ENCODE results near the gene CRACDL. TPM values are rescaled to one million over a fixed set of nuclear protein-coding genes. Genes with fewer than 3 reads are reported as not detected.

The CRACDL gene
- polyA plus RNA-seq, 1 of the 3 experiments (the other 2 are of a cell fraction) = not detected

DNA sequence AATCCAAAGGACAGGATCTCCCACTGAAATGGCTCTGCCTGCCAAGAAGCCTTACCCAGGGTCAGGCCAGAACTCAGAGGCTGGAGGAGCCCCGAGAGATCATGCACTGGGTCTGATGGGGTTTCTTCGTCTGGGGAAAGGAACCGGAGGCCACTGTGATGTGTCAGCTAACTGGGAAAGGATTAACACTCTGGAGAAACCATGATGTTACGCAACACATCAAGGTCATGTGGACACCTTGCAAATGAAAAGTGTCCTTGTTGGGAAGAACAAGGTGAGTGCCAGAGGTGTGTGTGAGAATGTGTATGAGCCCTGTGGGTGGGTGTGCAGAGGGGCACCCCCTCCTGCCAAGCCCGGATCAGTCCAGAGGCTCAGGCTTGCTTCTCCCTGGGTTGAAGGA is 86.9 kb downstream of the CRACDL start:
- TF ChIP-seq FOXJ3 (CRISPR knock-in tag; IDR thresholded peaks at IDR 0.05) = no peak
- Histone ChIP-seq H4K20me1 (ENCODE audit: insufficient read depth) (no peaks in the 10 kb centered on the region), H3F3A (replicated peaks; ENCODE audit: insufficient read depth) (no peaks in the 10 kb centered on the region), H3K4me2 (no peak overlapping the region), H3K4me3 (ENCODE audit: low read depth in 2 of 2, low read length in 1 of 2) (no peak overlapping the region), H3K4me1 (ENCODE audit: control insufficient read depth in 1 of 2, insufficient read depth in 2 of 2, low read depth in 1 of 2, low read length in 1 of 2) (peaks cover 0 to 5% of the 10 kb centered on the region in 2 experiments; a peak in 1 of 4 replicates), H3K27ac (ENCODE audit: low read depth in 2 of 2, low read length in 1 of 2) (no peak overlapping the region), H3K27me3 (ENCODE audit: insufficient read depth) (no peaks in the 10 kb centered on the region; the same call in 1 of the 2 replicates), H2AFZ (ENCODE audit: low read depth) (no peak overlapping the region), H3K36me3 (replicated peaks in 1 of 2; ENCODE audit: control insufficient read depth in 1 of 2, insufficient read depth in 2 of 2, low read length in 1 of 2) (no peaks in the 10 kb centered on the region), H3K9me3 (no peaks in the 10 kb centered on the region), H3K9ac (no peak overlapping the region), H3K79me2 (ENCODE audit: insufficient read depth) (no peaks in the 10 kb centered on the region), H3K9me2 (no peaks in the 10 kb centered on the region)
- no peak for DNase-seq
- ChIA-PET POLR2A (no interaction called here), CTCF (interaction anchor here (1.0 kb wide), 1 partner anchor 121 kb away, joined by 3 read pairs; no protein-coding TSS in a partner anchor)
- 41% methylated on average over 5 of the region's 5 CpGs for WGBS (ENCODE audit: low lambda C conversion rate)

DNA sequence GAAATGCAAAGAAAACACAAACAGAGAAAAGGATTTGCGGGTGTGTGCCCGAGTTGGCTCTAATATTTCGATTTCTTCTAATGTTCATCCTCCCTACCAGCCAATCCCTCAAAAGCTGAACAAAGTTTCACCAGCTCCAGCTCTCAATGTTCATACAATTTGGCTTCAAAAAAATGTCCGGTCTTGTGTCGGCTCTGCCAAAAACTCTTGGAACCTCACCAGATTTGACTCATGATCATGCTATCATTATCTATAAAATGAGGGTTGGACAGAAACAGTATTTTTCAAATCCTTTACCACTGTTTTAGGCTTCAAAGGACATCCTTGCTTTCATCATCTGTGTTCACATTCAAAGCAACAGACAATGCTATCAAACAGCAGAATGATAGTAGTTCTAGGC is 88.2 kb downstream of the CRACDL start:
- no peak overlapping the region for H3K4me3 ChIP-seq (ENCODE audit: low read depth in 2 of 2, low read length in 1 of 2)
- H3K4me1 ChIP-seq (ENCODE audit: control insufficient read depth in 1 of 2, insufficient read depth in 2 of 2, low read depth in 1 of 2, low read length in 1 of 2) = peaks cover 0 to 5% of the 10 kb centered on the region in 2 experiments; a peak in 1 of 4 replicates
- H3K36me3 ChIP-seq (replicated peaks in 1 of 2; ENCODE audit: control insufficient read depth in 1 of 2, insufficient read depth in 2 of 2, low read length in 1 of 2) = no peaks in the 10 kb centered on the region
- ChIA-PET POLR2A (no interaction called here), CTCF (interaction anchor here (0.7 to 3.2 kb wide), 4 partner anchors 11 to 199 kb away, joined by 3 to 18 read pairs (median 7); no protein-coding TSS in a partner anchor)
- no peaks in the 10 kb centered on the region for H3K79me2 ChIP-seq (ENCODE audit: insufficient read depth)
- H3F3A ChIP-seq (replicated peaks; ENCODE audit: insufficient read depth) = no peaks in the 10 kb centered on the region
- H3K9ac ChIP-seq = no peak overlapping the region
- 59% methylated on average over 5 of the region's 5 CpGs for WGBS (ENCODE audit: low lambda C conversion rate)
- no peaks in the 10 kb centered on the region for H3K9me2 ChIP-seq
- H3K27me3 ChIP-seq (ENCODE audit: insufficient read depth) = no peaks in the 10 kb centered on the region; the same call in 1 of the 2 replicates
- H2AFZ ChIP-seq (ENCODE audit: low read depth) = no peak overlapping the region
- no peak overlapping the region for H3K4me2 ChIP-seq
- H3K27ac ChIP-seq (ENCODE audit: low read depth in 2 of 2, low read length in 1 of 2) = no peak overlapping the region
- H3K9me3 ChIP-seq = no peaks in the 10 kb centered on the region
- DNase-seq = no peak
- H4K20me1 ChIP-seq (ENCODE audit: insufficient read depth) = no peaks in the 10 kb centered on the region
- TF ChIP-seq, protein P1, sequence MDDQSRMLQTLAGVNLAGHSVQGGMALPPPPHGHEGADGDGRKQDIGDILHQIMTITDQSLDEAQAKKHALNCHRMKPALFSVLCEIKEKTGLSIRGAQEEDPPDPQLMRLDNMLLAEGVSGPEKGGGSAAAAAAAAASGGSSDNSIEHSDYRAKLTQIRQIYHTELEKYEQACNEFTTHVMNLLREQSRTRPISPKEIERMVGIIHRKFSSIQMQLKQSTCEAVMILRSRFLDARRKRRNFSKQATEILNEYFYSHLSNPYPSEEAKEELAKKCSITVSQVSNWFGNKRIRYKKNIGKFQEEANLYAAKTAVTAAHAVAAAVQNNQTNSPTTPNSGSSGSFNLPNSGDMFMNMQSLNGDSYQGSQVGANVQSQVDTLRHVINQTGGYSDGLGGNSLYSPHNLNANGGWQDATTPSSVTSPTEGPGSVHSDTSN (IDR thresholded peaks at IDR 0.05) = no peak
- no peak for TF ChIP-seq JUND (IDR thresholded peaks at IDR 0.05)
- no peak for TF ChIP-seq GATA2 (CRISPR knock-in tag; IDR thresholded peaks at IDR 0.05)
- no peak for TF ChIP-seq SIN3A (IDR thresholded peaks at IDR 0.05; ENCODE audit: borderline replicate concordance, low read depth, low read length)
- TF ChIP-seq, protein P2, sequence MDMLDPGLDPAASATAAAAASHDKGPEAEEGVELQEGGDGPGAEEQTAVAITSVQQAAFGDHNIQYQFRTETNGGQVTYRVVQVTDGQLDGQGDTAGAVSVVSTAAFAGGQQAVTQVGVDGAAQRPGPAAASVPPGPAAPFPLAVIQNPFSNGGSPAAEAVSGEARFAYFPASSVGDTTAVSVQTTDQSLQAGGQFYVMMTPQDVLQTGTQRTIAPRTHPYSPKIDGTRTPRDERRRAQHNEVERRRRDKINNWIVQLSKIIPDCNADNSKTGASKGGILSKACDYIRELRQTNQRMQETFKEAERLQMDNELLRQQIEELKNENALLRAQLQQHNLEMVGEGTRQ (IDR thresholded peaks at IDR 0.05; ENCODE audit: borderline replicate concordance, low read depth, low read length) = no peak
- TF ChIP-seq, protein P3, sequence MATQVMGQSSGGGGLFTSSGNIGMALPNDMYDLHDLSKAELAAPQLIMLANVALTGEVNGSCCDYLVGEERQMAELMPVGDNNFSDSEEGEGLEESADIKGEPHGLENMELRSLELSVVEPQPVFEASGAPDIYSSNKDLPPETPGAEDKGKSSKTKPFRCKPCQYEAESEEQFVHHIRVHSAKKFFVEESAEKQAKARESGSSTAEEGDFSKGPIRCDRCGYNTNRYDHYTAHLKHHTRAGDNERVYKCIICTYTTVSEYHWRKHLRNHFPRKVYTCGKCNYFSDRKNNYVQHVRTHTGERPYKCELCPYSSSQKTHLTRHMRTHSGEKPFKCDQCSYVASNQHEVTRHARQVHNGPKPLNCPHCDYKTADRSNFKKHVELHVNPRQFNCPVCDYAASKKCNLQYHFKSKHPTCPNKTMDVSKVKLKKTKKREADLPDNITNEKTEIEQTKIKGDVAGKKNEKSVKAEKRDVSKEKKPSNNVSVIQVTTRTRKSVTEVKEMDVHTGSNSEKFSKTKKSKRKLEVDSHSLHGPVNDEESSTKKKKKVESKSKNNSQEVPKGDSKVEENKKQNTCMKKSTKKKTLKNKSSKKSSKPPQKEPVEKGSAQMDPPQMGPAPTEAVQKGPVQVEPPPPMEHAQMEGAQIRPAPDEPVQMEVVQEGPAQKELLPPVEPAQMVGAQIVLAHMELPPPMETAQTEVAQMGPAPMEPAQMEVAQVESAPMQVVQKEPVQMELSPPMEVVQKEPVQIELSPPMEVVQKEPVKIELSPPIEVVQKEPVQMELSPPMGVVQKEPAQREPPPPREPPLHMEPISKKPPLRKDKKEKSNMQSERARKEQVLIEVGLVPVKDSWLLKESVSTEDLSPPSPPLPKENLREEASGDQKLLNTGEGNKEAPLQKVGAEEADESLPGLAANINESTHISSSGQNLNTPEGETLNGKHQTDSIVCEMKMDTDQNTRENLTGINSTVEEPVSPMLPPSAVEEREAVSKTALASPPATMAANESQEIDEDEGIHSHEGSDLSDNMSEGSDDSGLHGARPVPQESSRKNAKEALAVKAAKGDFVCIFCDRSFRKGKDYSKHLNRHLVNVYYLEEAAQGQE (IDR thresholded peaks at IDR 0.05; ENCODE audit: low read depth, low read length) = no peak
- TF ChIP-seq, protein P4, sequence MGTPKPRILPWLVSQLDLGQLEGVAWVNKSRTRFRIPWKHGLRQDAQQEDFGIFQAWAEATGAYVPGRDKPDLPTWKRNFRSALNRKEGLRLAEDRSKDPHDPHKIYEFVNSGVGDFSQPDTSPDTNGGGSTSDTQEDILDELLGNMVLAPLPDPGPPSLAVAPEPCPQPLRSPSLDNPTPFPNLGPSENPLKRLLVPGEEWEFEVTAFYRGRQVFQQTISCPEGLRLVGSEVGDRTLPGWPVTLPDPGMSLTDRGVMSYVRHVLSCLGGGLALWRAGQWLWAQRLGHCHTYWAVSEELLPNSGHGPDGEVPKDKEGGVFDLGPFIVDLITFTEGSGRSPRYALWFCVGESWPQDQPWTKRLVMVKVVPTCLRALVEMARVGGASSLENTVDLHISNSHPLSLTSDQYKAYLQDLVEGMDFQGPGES (IDR thresholded peaks at IDR 0.05; ENCODE audit: low read depth, low read length) = no peak
- TF ChIP-seq TEAD4 (IDR thresholded peaks at IDR 0.05; ENCODE audit: borderline replicate concordance, insufficient read depth) = no peak
- no peak for TF ChIP-seq MEF2A (IDR thresholded peaks at IDR 0.05; ENCODE audit: borderline replicate concordance, low read depth)
- no peak for TF ChIP-seq FOSL2 (IDR thresholded peaks at IDR 0.05; ENCODE audit: borderline replicate concordance, low read depth)
- TF ChIP-seq, protein P5, sequence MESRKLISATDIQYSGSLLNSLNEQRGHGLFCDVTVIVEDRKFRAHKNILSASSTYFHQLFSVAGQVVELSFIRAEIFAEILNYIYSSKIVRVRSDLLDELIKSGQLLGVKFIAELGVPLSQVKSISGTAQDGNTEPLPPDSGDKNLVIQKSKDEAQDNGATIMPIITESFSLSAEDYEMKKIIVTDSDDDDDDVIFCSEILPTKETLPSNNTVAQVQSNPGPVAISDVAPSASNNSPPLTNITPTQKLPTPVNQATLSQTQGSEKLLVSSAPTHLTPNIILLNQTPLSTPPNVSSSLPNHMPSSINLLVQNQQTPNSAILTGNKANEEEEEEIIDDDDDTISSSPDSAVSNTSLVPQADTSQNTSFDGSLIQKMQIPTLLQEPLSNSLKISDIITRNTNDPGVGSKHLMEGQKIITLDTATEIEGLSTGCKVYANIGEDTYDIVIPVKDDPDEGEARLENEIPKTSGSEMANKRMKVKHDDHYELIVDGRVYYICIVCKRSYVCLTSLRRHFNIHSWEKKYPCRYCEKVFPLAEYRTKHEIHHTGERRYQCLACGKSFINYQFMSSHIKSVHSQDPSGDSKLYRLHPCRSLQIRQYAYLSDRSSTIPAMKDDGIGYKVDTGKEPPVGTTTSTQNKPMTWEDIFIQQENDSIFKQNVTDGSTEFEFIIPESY (IDR thresholded peaks at IDR 0.05; ENCODE audit: borderline replicate concordance, low read depth) = no peak
- TF ChIP-seq, protein P6, sequence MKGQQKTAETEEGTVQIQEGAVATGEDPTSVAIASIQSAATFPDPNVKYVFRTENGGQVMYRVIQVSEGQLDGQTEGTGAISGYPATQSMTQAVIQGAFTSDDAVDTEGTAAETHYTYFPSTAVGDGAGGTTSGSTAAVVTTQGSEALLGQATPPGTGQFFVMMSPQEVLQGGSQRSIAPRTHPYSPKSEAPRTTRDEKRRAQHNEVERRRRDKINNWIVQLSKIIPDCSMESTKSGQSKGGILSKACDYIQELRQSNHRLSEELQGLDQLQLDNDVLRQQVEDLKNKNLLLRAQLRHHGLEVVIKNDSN (IDR thresholded peaks at IDR 0.05; ENCODE audit: borderline replicate concordance, low read depth) = no peak
- no peak for TF ChIP-seq MXI1 (IDR thresholded peaks at IDR 0.05; ENCODE audit: low read depth, low read length)
- TF ChIP-seq RFX5 (IDR thresholded peaks at IDR 0.05; ENCODE audit: low read length) = no peak

All from SK-N-SH (cell line).